HepG2 (cell line): ENCODE measurements around the gene A4GNT. TPM values are rescaled to one million over a fixed set of nuclear protein-coding genes. Genes with fewer than 3 reads are reported as not detected.

Source experiments
- ATAC-seq: fragments of 200-7000 bp; cut with Tn5 transposase; 3 replicates; pipeline ENCODE4 v1.9.1; 2020; ENCODE audit warnings: mild to moderate bottlenecking, moderate library complexity
- BruUV-seq: library from RNA; stranded (reverse); fragments of 400-500 nt; replicated peaks from 2 replicates; lab custom pipeline; 2021; lab: Mats Ljungman, UMichigan
- CTCF ChIA-PET: fragments of 300-600 bp; formaldehyde crosslinking; extraction: SDS; loops from one replicate; lab custom pipeline; 2021; ENCODE audit warnings: low total read pairs, inconsistent platforms, low intra/inter-chr PET ratio; lab: Yijun Ruan, JAX
- POLR2A ChIA-PET: fragments of 350-600 bp; sonication (Branson Sonifier 250); formaldehyde crosslinking; loops from one replicate; lab custom pipeline; 2020; ENCODE audit warnings: antibody characterized with exemption, inconsistent platforms; lab: Yijun Ruan, JAX
- DNase-seq: peaks from one replicate; pipeline ENCODE4 v3.0.0-alpha.2; 2015; ENCODE audit warnings: low spot score
- FAIRE-seq: peaks from 3 replicates; lab custom pipeline; 2011; peaks lifted over from hg19 to GRCh38; lab: Jason Lieb, UNC
- H2AFZ ChIP-seq: one replicate; pipeline ENCODE4 v1.6.1; 2011; ENCODE audit warnings: low read length, inconsistent platforms
- H3K27ac ChIP-seq: fragments of 300-600 bp; 3 replicates; pipeline ENCODE4 v1.8.0; 2011; ENCODE audit warnings: mixed run types, mild to moderate bottlenecking, mixed read lengths, low read length, inconsistent platforms; ENCODE audit not compliant: insufficient read depth; ENCODE audit errors: extremely low read length
- H3K27me3 ChIP-seq, 2 experiments: fragments of 200-600 bp in 1 of 2; 2 replicates in 1 of 2; 3 replicates in 1 of 2; pipeline versions ENCODE4 v1.6.0 to v1.8.0; 2011; ENCODE audit warnings: low read length in 2 of 2, mild to moderate bottlenecking in 2 of 2, moderate library complexity in 2 of 2, inconsistent platforms in 1 of 2; ENCODE audit not compliant: insufficient read depth in 2 of 2, control insufficient read depth in 1 of 2
- H3K36me3 ChIP-seq, 2 experiments: fragments of 200-600 bp in 1 of 2; replicated peaks in 1 of 2; 2 replicates in 1 of 2; 3 replicates in 1 of 2; pipeline versions ENCODE4 v1.5.1 to v1.8.0; 2011; ENCODE audit warnings: low read length in 2 of 2, inconsistent platforms in 1 of 2; ENCODE audit not compliant: insufficient read depth in 2 of 2, control insufficient read depth in 1 of 2
- H3K4me1 ChIP-seq: 2 replicates; pipeline ENCODE4 v1.5.1; 2012; ENCODE audit warnings: low read length, inconsistent platforms; ENCODE audit not compliant: insufficient read depth
- H3K4me2 ChIP-seq: 2 replicates; pipeline ENCODE4 v1.6.0; 2011; ENCODE audit warnings: low read depth, low read length, inconsistent platforms
- H3K4me3 ChIP-seq, 3 experiments: fragments of 200-600 bp in 1 of 3; sonication (generic), shearing (Covaris generic) in 1 of 3; replicated peaks in 1 of 3; 2 replicates each; pipeline ENCODE4 v1.5.1; 2011 to 2016; ENCODE audit warnings: low read length in 3 of 3, inconsistent platforms in 2 of 3, low read depth in 2 of 3, mild to moderate bottlenecking in 2 of 3, control low read depth in 1 of 3, mixed read lengths in 1 of 3; ENCODE audit not compliant: insufficient read depth in 1 of 3
- H3K79me2 ChIP-seq: one replicate; pipeline ENCODE4 v1.6.1; 2011; ENCODE audit warnings: low read length, inconsistent platforms; ENCODE audit not compliant: insufficient read depth
- H3K9ac ChIP-seq: 2 replicates; pipeline ENCODE4 v1.6.0; 2011; ENCODE audit warnings: mild to moderate bottlenecking, low read depth, low read length, inconsistent platforms; ENCODE audit not compliant: insufficient read depth
- H3K9me3 ChIP-seq: 2 replicates; pipeline ENCODE4 v1.5.1; 2012; ENCODE audit warnings: mild to moderate bottlenecking, low read length
- H4K20me1 ChIP-seq: 2 replicates; pipeline ENCODE4 v1.6.0; 2011; ENCODE audit warnings: inconsistent platforms, mild to moderate bottlenecking, low read length, moderate library complexity; ENCODE audit not compliant: insufficient read depth
- CENPT ChIP-seq: sonication (generic); formaldehyde crosslinking; IDR thresholded peaks from 2 replicates; pipeline ENCODE4 v1.8.0; 2022; ENCODE audit warnings: low read depth, mild to moderate bottlenecking, moderate library complexity, missing genetic modification reagents
- IKZF4 ChIP-seq: sonication (generic); formaldehyde crosslinking; IDR thresholded peaks from 2 replicates; pipeline ENCODE4 v1.5.1; 2020; ENCODE audit warnings: borderline replicate concordance, mild to moderate bottlenecking, low read depth, missing genetic modification reagents; ENCODE audit errors: not compliant biosample characterization
- MEIS1 ChIP-seq: sonication (generic); formaldehyde crosslinking; IDR thresholded peaks from 2 replicates; pipeline ENCODE4 v1.9.0; 2021; ENCODE audit warnings: mild to moderate bottlenecking, missing genetic modification reagents, moderate library complexity, borderline replicate concordance
- WGBS: methylation state at CpG from one replicate; pipeline ENCODE4 v1.1.6; 2017; ENCODE audit warnings: low lambda C conversion rate; 5-methylcytosine and 5-hydroxymethylcytosine counted together
- in situ Hi-C: cut with HindIII; loops from 2 replicates; pipeline ENCODE4 v1.10.0; 2017; ENCODE audit warnings: low pct_unique_long_range_greater_than_20kb; ENCODE audit not compliant: extremely low pct_ligation_motif_present
- intact Hi-C: fragments of 100-400 bp; cut with micrococcal nuclease; formaldehyde crosslinking; loops from one replicate; pipeline ENCODE4 v1.10.0; 2022; ENCODE audit not compliant: unreplicated experiment
- polyA plus RNA-seq, 8 experiments: library from polyadenylated mRNA; depleted of rRNA in 3 of 8; stranded (reverse) in 7 of 8; unstranded in 1 of 8; fragments of >200 nt; fragmentation: Illumina TruSeq in 4 of 8; extraction: Trizol in 4 of 8; gene quantifications; 2 replicates each; pipeline versions ENCODE4 v1.2.1 to v1.2.3, GENCODE V29; 2011 to 2016; ENCODE audit warnings: low read depth in 4 of 8, missing spikeins in 1 of 8, mixed read lengths in 1 of 8; ENCODE audit not compliant: insufficient read depth in 1 of 8
- total RNA-seq, 5 experiments: library from RNA; depleted of rRNA; stranded (reverse); fragments of >200 nt; fragmentation: Illumina TruSeq; extraction: Trizol; gene quantifications; 2 replicates each; pipeline ENCODE4 v1.2.3, GENCODE V29; 2016; ENCODE audit warnings: low read depth in 1 of 5
- TF ChIP-seq, protein P1 (sequence below): sonication (generic); formaldehyde crosslinking; IDR thresholded peaks from 2 replicates; pipeline ENCODE4 v1.5.0; 2020; ENCODE audit warnings: missing genetic modification reagents, mild to moderate bottlenecking, borderline replicate concordance

A4GNT gene
- total and polyA plus RNA-seq, 2 of the 13 experiments (the other 11 are each of a cell fraction or from before 2014, with no cell fraction given): not detected

DNA sequence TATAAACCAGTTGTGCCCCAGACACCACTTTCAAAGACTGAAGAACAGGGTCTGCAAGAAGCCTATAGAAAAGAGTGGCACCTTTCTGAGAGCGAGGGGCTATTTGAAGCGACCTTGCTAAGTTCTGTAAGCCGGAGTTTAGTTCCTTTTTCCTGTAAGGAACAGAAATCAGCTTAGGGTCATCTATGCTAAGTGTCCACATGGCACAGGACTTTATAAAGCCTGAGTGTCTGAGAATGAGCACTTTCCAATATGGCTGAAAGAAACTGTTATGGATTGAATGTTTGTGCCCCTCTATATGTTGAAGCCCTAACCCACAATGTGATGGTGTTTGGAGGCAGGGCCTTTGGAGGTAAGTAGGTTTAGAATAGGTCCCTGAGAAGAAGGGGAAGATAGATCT is 4.0 kb upstream of the A4GNT start (continued):
- TF ChIP-seq, protein P1, sequence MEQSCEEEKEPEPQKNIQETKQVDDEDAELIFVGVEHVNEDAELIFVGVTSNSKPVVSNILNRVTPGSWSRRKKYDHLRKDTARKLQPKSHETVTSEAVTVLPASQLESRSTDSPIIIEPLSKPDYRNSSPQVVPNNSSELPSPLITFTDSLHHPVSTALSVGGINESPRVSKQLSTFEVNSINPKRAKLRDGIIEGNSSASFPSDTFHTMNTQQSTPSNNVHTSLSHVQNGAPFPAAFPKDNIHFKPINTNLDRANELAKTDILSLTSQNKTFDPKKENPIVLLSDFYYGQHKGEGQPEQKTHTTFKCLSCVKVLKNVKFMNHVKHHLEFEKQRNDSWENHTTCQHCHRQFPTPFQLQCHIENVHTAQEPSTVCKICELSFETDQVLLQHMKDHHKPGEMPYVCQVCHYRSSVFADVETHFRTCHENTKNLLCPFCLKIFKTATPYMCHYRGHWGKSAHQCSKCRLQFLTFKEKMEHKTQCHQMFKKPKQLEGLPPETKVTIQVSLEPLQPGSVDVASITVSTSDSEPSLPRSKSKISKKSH (CRISPR knock-in tag): no peak

- 1% methylated on average over 2 of the region's 2 CpGs for WGBS
- FAIRE-seq (no peak), DNase-seq (no peak), ATAC-seq (no peak)
- intact Hi-C loops (loop anchor here (5.0 kb wide), 1 partner anchor 889 kb away; no protein-coding TSS in a partner anchor), in situ Hi-C loops (no loop called here)
- H2AFZ ChIP-seq: no peak overlapping the region
- 0 out of 2 replicates have a peak, but pooled peaks cover 9% of the 10 kb centered on the region for H3K4me1 ChIP-seq
- H4K20me1 ChIP-seq: no peaks in the 10 kb centered on the region
- no peak overlapping the region for H3K4me2 ChIP-seq
- no peak overlapping the region for H3K9ac ChIP-seq
- H3K36me3 ChIP-seq: no peaks in the 10 kb centered on the region
- TF ChIP-seq MEIS1 (CRISPR knock-in tag) (no peak), CENPT (CRISPR knock-in tag) (no peak), IKZF4 (CRISPR knock-in tag) (no peak)
- no peaks in the 10 kb centered on the region for H3K9me3 ChIP-seq
- no peak overlapping the region for H3K4me3 ChIP-seq
- CTCF ChIA-PET: no interaction called here
- no peaks in the 10 kb centered on the region; a peak in 1 of 5 replicates for H3K27me3 ChIP-seq
- no TSS peak for BruUV-seq
- POLR2A ChIA-PET: no interaction called here
- no peaks in the 10 kb centered on the region for H3K79me2 ChIP-seq
- no peak overlapping the region for H3K27ac ChIP-seq
Observed at GRCh38 chr3:138135833-138136194, 3.6 kb upstream of the A4GNT start.
